MV-4-11 (cell line): Measurements from ENCODE around the gene ITGAE.
"Not testable (repeated sequence)": the region's sequence is repeated elsewhere in the genome, so short reads cannot be mapped to it uniquely, and the experiment has no call there.

Experiments
- DNase-seq: peaks from one replicate; lab custom pipeline; 2025; lab: John Stamatoyannopoulos, UW

Gene ITGAE

DNA sequence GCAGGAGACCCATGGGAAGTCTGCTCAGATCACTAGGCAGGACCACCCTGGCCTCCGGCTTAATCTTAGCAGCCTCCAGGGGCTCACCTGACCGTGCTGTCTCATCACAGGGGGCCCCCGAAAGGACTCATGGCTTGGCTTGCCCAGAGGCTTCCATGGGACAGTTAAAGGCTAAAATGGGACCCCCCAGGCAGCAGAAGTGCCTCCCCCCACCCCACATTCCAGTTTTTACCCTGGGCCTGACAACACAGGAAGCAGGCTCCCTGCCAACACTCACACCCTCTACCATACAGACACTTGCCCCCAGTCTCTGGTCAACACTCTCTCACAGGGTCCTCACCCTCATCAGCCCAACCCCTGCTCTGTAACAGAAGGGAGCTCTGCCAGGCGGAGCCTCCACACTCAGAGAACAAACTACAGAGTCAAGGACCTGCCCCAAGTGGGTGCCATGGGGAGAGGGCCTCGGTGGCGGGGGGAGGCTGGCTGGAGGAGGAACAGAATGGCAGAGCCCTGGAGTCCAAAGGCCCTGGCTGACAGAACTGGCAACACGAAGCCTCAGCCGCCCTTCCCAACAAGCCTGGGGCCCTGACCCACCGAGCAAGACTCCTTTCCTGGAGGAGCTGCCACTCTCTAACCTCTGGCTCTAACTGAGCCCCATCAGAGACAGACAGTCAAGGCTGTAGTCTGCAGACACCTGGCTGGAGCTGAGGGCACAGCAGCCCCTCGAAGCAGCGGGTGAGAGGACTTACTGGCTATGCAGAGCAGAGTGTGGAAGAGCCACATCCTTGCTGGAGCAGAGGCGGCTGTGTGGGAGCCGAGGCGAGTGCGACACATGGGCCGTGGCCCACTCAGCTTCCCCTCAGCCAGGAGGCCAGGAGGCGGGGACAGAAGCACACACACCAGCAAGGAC lies at the start of gene ITGAE:
Gene ITGAE, minus strand, starts transcription at position 827 of the 910 bp plus-strand sequence. Its CDS starts 44 bp downstream, at position 783.
- no peak for DNase-seq

- DNase-seq = peak; percentile 34
These were observed 47.3 kb upstream of the ITGAE start for GRCh38 chr17:3848229-3848835.

GRCh38 chr17:3847165-3847670 lies 46.2 kb upstream of the ITGAE start:
- DNase-seq = no peak

DNA sequence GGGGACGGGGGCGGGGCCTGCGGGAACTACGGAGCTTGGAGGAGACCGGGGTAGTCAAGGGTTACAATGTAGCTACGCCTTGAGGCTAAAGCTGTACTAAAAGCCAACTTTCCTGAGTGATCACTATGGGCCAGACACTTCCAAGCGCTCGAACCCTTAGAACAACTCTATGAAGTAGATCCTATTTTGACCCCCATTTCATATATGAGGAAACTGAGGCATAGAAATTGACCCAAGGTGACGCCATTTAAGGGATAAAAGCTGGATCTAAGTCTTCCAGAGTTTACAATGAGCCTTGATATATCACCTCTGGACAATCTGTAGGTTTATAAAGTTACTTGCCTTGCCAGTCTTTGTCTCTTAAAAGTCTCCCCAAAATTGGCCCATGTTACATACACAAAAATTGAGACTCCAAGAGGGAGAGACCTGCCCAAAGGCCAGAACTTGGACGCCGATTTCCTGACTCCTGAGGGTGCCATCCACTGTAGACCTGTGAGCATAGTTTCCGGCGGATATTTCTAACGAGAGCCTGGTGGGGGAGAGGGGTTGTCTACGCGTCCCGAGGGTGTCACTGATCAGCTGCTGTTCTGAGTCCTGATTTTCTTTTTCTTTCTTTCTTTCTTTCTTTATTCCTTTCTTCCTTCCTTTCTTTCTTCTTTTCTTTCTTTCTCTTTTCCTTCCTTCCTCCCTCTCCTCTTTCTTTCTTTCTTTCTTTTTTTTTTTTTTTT lies 45.6 kb upstream of the ITGAE start:
- DNase-seq = no peak

- peak; percentile 89 for DNase-seq
These were observed 44.8 kb upstream of the ITGAE start, which contains the start of gene NCBP3 for GRCh38 chr17:3845621-3846436. Gene NCBP3 (minus strand): TSS chr17:3846246. CDS start chr17:3846223, 23 bp downstream.

- DNase-seq = no peak
These were observed 44.3 kb upstream of the ITGAE start for GRCh38 chr17:3845291-3845620.

- DNase-seq = not testable (repeated sequence)
These were observed 43.6 kb upstream of the ITGAE start for GRCh38 chr17:3844556-3844955.

GRCh38 chr17:3843935-3844516 lies 43.0 kb upstream of the ITGAE start:
- DNase-seq = no peak

DNA sequence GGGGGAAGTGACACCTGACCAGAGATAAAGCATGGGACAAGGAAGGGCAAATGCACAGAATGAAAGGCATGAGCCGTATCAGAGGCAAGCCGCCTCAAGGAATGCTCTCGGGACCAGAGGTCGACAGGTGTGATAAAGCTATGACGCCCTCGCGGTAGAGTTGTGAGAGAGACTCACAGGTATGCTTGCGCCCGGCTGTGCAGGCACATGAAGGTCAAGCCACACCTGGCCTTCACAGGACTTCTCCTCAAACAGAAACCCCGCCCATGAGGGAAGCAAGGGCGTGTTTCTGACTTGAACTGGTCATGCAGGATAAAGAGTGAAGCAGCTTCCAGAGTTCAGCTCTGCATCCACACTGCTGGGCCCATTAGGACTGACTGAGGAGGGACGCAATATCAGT lies 37.2 kb upstream of the ITGAE start:
- DNase-seq = no peak

DNA sequence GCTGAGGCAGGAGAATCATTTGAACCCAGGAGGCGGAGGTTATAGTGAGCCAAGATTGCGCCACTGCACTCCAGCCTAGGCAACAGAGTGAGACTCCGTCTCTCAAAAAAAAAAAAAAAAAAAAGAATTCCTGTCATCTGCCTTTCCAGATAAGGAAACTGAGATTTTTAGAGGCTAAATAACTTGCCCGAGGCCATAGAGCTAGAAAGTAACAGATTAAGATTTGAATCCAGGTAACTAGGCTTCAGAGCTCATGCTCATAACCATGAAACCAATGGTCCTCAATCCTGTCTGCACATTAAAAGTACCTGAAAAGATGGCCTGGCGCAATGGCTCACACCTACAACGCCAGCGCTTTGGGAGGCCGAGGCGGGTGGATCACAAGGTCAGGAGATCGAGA lies 35.6 kb upstream of the ITGAE start:
- no peak for DNase-seq

DNA sequence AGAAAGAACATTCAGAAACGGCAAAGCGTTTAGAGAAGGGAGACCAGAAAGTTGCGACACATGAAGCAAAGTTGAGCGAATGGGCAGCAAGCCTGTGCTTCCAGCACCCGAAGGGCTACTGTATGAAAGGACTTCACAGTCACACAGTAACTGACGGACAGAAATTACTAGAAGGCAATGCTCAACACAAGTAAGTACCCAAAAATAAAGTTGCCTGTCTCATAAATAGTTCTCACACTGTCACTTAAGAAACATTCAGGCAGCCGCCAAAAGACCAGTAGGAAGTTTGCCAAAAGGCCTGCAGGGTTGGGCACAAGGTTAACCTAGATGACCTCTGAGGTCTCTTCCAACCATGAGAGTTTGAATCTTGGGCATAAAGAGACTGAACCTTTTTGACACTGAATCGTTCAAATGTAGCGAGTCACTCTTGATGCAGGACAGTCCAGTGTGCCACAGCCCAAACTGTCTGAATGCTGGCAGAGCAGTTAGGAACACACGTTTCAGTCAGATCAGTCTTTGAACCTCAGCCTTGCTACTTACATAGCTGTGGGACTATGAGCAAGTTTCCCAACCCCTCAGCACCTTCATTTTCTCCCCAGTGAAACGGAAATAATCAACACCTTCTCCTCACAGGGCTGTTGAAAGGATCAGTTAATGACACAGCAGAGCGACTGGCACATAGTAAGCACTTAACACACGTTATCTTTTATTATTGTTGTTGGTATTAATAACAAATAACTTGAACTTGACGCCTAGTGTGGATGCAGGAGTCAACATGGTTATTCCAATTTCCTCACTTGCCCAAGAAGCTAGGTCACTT lies 34.6 kb upstream of the ITGAE start:
- peak; percentile 78 for DNase-seq

DNA sequence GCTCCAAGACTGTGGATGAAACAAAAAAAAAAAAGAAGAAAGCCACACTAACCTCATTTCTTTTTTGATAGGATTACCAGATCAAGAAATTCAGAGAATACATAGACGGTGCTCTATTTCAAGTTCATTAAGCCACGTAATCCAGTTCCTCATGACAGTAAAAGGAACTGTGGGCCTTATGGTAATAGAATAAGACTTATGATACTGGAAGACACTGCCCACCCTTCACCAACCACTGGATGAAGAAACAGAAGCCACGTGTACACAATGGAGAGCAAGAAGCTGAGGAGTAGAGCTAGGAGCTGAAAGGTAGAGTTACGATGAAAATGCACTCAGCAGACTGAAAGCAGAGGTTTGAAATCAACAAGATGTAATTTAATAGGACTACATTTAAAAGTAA lies 33.8 kb upstream of the ITGAE start:
- peak; percentile 94 for DNase-seq

GRCh38 chr17:3828852-3829232 lies 27.9 kb upstream of the ITGAE start:
- DNase-seq = no peak

DNA sequence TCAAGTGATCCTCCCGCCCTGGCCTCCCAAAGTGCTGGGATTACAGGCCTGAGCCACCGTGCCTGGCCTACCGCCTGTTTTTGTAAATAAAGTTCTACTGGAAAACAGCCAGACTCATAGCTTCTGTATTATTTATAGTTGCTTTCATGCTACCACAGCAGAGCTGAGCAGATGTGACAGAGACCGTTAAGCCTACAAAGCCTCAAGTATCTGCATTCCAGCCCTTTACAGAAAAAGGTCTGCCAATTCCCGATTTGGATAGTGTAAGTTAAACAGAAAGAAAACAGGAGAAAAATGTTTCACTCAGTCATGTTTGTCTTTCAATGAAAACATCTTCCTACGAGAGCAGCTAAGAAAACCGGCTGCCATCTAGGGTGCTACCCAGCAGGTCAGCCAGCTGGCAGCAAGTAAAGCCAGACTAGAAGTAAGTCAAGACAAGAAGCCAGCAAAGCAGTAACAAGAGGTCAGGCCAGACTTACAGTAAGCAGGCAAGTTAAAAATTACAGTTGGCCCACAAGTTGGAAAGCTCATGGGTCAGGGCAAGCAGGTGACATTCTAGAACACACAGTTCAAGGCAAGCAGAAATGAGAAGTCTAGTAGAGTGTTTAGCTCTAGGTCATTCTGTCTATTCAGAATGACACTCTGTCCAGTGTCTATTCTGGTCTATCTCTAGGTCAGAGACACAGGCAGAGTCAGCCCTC lies 27.3 kb upstream of the ITGAE start:
- peak; percentile 42 for DNase-seq

GRCh38 chr17:3827124-3827773 lies 26.3 kb upstream of the ITGAE start:
- peak; percentile 47 for DNase-seq

GRCh38 chr17:3826191-3826590 lies 25.2 kb upstream of the ITGAE start:
- DNase-seq = no peak

DNA sequence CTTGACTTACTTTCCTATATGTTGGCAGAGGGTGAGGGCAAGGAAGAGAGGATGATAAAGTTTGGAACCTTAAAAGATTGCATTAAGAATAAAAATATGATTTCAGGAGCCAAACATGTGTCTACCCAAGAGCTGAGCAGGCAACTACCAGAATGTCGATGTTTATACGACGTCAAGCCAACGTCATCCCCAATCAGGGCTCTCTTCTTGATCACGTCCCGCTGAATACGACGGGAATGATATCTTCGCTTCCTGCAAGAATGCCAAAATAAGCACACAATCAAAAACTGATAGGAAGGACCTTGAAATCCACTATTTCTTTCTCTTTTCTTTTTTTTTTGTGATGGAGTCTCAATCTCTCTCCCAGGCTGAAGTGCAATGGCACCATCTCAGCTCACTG lies 20.1 kb upstream of the ITGAE start:
- DNase-seq = no peak

DNA sequence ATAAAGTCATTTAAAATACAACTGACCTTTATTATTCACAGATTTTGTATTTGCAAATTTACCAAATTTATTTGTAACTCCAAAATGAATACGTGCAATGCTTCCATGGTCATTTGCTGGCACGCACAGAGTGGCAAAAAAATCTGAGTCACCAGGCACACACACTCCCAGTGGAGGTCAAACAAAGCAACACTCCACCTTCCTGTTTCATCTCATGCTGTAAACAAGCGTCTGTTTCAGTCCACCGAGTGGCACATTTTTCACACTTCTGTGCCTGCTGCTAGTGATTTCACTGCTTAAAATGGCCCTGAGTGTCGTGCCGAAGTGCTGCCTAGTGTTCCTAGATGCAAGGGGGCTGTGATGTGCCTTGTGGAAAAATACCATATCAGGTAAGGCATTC lies 17.8 kb upstream of the ITGAE start:
- peak; percentile 68 for DNase-seq
